HG02981 (cell line): Measurements from ENCODE around the gene CHPF2.

ENCODE experiments used
- ATAC-seq: cut with Tn5 transposase; IDR thresholded peaks from one replicate; pipeline ENCODE4 v1.9.1; 2021; ENCODE audit warnings: mild to moderate bottlenecking, moderate library complexity; ENCODE audit not compliant: unreplicated experiment

Gene CHPF2

DNA sequence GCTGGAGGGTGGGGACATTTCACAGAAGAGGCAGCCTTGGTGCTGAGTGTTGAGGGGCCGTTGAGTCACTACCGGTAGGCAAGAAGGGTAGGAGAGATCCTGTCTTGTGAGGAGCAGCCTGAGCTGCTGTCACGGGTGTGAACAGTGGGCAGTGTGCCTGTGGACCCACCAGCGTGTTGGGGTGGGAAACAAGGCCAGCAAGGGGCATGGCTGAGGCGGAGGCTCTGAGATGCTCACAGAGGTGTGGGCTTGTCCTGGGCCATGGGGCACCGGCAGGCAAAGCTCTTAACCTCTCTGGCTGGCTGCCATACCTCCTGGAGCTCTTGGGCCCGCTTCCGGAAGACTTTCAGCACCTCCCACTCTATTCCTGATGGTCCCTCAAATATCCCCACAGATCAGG is 49.8 kb downstream of the CHPF2 start:
- ATAC-seq = no peak

DNA sequence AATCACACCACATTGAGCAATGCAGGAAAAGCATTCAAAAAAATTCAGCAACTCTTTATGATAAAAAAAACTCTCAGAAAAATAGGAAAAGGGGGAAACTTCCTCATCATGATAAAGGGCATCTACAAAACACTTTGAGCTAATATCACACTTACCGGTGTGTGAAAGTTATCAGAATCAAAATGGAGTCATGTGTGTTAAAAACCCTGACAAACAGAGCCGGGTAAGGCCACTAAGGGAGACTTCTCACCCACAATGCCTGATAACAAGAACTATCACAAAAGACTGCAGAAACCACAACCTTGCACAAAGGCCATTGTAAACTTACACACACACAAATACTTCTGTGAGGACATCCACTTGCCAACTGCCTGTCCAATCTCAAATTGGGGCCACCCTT is 51.0 kb downstream of the CHPF2 start:
- ATAC-seq = no peak

DNA sequence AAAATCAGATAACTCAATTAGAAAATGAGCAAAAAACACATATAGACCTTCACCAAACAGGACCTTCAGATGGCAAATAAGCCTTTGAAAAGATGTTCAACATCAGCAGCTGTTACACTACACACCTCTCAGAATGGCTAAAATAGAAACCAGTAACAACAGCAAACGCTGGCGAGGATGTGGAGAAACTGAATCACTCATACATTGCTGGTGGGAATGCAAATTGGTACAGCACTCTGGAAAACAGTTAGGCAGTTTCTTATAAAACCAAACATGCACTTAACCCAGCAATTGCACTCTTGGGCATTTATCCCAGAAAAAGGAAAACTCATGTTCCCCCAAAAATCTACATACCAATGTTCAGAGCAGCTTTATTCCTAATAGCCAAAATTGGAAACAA is 53.9 kb downstream of the CHPF2 start:
- no peak for ATAC-seq
